ENCODE measurements around the gene LDLRAD3. TPM values are rescaled to one million over a fixed set of nuclear protein-coding genes. Genes with fewer than 3 reads are reported as not detected.

LDLRAD3 gene
- polyA plus RNA-seq, 1 of the 3 experiments (the other 2 are of a cell fraction), result 10.6 TPM

- TF ChIP-seq CTCF (IDR thresholded peaks at IDR 0.05), result no peak
- TF ChIP-seq, protein P1, sequence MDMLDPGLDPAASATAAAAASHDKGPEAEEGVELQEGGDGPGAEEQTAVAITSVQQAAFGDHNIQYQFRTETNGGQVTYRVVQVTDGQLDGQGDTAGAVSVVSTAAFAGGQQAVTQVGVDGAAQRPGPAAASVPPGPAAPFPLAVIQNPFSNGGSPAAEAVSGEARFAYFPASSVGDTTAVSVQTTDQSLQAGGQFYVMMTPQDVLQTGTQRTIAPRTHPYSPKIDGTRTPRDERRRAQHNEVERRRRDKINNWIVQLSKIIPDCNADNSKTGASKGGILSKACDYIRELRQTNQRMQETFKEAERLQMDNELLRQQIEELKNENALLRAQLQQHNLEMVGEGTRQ (IDR thresholded peaks at IDR 0.05; ENCODE audit: borderline replicate concordance, low read depth, low read length), result no peak
- TF ChIP-seq RXRA (IDR thresholded peaks at IDR 0.05; ENCODE audit: borderline replicate concordance, low read depth), result 0 out of 2 replicates have a peak, but pooled peaks have one; percentile 38
- no peak for TF ChIP-seq ELF1 (IDR thresholded peaks at IDR 0.05)
- peak; percentile 27; the same call in 1 of the 2 replicates for TF ChIP-seq NFIC (IDR thresholded peaks at IDR 0.05; ENCODE audit: borderline replicate concordance)
- TF ChIP-seq MXI1 (IDR thresholded peaks at IDR 0.05; ENCODE audit: low read depth, low read length), result no peak
- peak; percentile 54; the same call in 1 of the 2 replicates for TF ChIP-seq POLR2AphosphoS5 (IDR thresholded peaks at IDR 0.05; ENCODE audit: low read depth, low read length)
- no peak for TF ChIP-seq SIN3A (IDR thresholded peaks at IDR 0.05; ENCODE audit: borderline replicate concordance, low read depth, low read length)
- TF ChIP-seq, protein P2, sequence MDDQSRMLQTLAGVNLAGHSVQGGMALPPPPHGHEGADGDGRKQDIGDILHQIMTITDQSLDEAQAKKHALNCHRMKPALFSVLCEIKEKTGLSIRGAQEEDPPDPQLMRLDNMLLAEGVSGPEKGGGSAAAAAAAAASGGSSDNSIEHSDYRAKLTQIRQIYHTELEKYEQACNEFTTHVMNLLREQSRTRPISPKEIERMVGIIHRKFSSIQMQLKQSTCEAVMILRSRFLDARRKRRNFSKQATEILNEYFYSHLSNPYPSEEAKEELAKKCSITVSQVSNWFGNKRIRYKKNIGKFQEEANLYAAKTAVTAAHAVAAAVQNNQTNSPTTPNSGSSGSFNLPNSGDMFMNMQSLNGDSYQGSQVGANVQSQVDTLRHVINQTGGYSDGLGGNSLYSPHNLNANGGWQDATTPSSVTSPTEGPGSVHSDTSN (IDR thresholded peaks at IDR 0.05), result peak; percentile 78
- TF ChIP-seq SMC3 (IDR thresholded peaks at IDR 0.05; ENCODE audit: low read depth, low read length), result no peak
- no peak for TF ChIP-seq FOXM1 (IDR thresholded peaks at IDR 0.05; ENCODE audit: low read depth)
- TF ChIP-seq MEF2A (IDR thresholded peaks at IDR 0.05; ENCODE audit: borderline replicate concordance, low read depth), result 0 out of 2 replicates have a peak, but pooled peaks have one; percentile 26
Observed at GRCh38 chr11:36230779-36231699, 287.2 kb downstream of the LDLRAD3 start (continued).

GRCh38 chr11:36233204-36233603, 289.3 kb downstream of the LDLRAD3 start:
- H4K20me1 ChIP-seq (ENCODE audit: insufficient read depth), result no peaks in the 10 kb centered on the region
- H3K9me2 ChIP-seq, result no peaks in the 10 kb centered on the region
- no peaks in the 10 kb centered on the region for H3K36me3 ChIP-seq (replicated peaks in 1 of 2; ENCODE audit: control insufficient read depth in 1 of 2, insufficient read depth in 2 of 2, low read length in 1 of 2)
- H3K79me2 ChIP-seq (ENCODE audit: insufficient read depth), result no peaks in the 10 kb centered on the region
- H3K9me3 ChIP-seq, result no peaks in the 10 kb centered on the region
- H3F3A ChIP-seq (replicated peaks; ENCODE audit: insufficient read depth), result peaks cover 17% of the 10 kb centered on the region
- no peak overlapping the region for H3K9ac ChIP-seq
- TF ChIP-seq NRF1 (IDR thresholded peaks at IDR 0.05; ENCODE audit: low read depth, low read length), result no peak
- no peak for TF ChIP-seq EZH2phosphoT487 (IDR thresholded peaks at IDR 0.05; ENCODE audit: borderline replicate concordance, low read depth)
- TF ChIP-seq USF1 (IDR thresholded peaks at IDR 0.05; ENCODE audit: borderline replicate concordance, low read depth), result no peak
- no peak overlapping the region for H3K27ac ChIP-seq (ENCODE audit: low read depth in 2 of 2, low read length in 1 of 2)
- H3K4me2 ChIP-seq, result no peak overlapping the region
- peaks cover 7 to 25% of the 10 kb centered on the region in 2 experiments; a peak in 3 of 4 replicates for H3K4me1 ChIP-seq (ENCODE audit: control insufficient read depth in 1 of 2, insufficient read depth in 2 of 2, low read depth in 1 of 2, low read length in 1 of 2)
- 63% methylated on average over 3 of the region's 3 CpGs for WGBS (ENCODE audit: low lambda C conversion rate)
- H3K27me3 ChIP-seq (ENCODE audit: insufficient read depth), result no peaks in the 10 kb centered on the region
- ChIA-PET POLR2A (no interaction called here), CTCF (interaction anchor here (1.0 to 1.3 kb wide), 2 partner anchors 9 to 411 kb away, joined by 4 read pairs; no protein-coding TSS in a partner anchor)
- H3K4me3 ChIP-seq (ENCODE audit: low read depth in 2 of 2, low read length in 1 of 2), result no peak overlapping the region
- no peak overlapping the region for H2AFZ ChIP-seq (ENCODE audit: low read depth)
- no peak for DNase-seq

Data from SK-N-SH (cell line).